ENCODE measurements around the gene HSD17B12. TPM values are rescaled to one million over a fixed set of nuclear protein-coding genes. Genes with fewer than 3 reads are reported as not detected.

HSD17B12 gene
- total and polyA plus RNA-seq, 12 donors, result 32.9 to 122 (median 79.1) TPM

DNA sequence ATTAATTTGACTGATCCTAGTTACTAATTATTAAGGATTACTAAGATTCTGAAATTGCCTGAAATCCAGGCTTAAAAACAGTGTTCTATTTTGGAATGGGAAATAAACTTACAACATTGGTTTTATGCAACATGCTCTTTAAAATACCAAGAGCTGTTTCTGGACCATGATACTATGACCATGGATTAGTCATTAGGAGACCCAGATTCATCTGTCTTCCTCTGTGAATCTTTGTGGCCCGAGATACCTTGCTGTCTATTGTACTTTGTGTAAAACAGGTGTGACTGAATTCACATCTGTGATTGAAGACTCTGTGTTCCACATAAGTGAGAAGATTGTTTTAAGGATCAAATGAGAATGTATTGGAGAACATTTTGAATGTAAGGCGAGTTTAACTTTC, 98.8 kb downstream of the HSD17B12 start:
- DNase-seq, result no peak
- H3K4me3 ChIP-seq, result no peak overlapping the region
- WGBS, 2 donors, result 94% methylated on average over 2 of the region's 2 CpGs
- H3K27me3 ChIP-seq, result no peaks in the 10 kb centered on the region
- H3K36me3 ChIP-seq, result no peaks in the 10 kb centered on the region
- TF ChIP-seq, protein P1, sequence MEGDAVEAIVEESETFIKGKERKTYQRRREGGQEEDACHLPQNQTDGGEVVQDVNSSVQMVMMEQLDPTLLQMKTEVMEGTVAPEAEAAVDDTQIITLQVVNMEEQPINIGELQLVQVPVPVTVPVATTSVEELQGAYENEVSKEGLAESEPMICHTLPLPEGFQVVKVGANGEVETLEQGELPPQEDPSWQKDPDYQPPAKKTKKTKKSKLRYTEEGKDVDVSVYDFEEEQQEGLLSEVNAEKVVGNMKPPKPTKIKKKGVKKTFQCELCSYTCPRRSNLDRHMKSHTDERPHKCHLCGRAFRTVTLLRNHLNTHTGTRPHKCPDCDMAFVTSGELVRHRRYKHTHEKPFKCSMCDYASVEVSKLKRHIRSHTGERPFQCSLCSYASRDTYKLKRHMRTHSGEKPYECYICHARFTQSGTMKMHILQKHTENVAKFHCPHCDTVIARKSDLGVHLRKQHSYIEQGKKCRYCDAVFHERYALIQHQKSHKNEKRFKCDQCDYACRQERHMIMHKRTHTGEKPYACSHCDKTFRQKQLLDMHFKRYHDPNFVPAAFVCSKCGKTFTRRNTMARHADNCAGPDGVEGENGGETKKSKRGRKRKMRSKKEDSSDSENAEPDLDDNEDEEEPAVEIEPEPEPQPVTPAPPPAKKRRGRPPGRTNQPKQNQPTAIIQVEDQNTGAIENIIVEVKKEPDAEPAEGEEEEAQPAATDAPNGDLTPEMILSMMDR (IDR thresholded peaks at IDR 0.05), result no peak
- H3K4me1 ChIP-seq, result no peaks in the 10 kb centered on the region
- H3K9me3 ChIP-seq, result peaks cover 0 to 22% (median 4%) of the 10 kb centered on the region in 11 donors
- intact Hi-C loops (cut with DNase I), result no loop called here
- ATAC-seq, result no peak
- H3K27ac ChIP-seq, result no peak overlapping the region

DNA sequence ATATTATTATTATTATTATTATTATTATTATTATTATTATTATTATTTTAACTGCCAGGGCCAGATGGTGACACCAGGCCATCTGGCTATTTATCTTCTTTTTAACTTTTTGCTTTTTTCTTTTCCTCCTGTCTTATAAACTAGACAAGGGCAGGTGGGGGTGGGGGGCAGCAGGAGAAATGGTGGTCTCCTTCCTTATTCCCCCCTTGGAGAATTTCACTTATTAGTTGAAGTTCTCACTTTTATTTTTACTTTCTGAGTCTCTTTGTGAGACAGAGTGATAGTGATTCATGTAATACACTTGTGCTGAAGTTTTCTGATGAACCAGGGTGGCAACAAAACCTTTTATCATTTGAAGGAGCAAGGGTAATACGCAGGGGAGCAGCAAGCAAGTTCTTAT, 103.8 kb downstream of the HSD17B12 start:
- no peak for DNase-seq
- no peak overlapping the region for H3K4me3 ChIP-seq
- no peak for ATAC-seq
- TF ChIP-seq, protein P1 (IDR thresholded peaks at IDR 0.05), result no peak
- no peaks in the 10 kb centered on the region for H3K27me3 ChIP-seq
- H3K4me1 ChIP-seq, result peaks cover 0 to 16% (median 0%) of the 10 kb centered on the region in 9 donors
- 95 to 100% methylated on average over 1 of the region's 1 CpG for WGBS, 2 donors
- H3K27ac ChIP-seq, result no peak overlapping the region
- intact Hi-C loops (cut with DNase I), result no loop called here
- H3K9me3 ChIP-seq, result peaks cover 0 to 35% (median 4%) of the 10 kb centered on the region in 11 donors
- peaks cover 0 to 7% (median 0%) of the 10 kb centered on the region in 9 donors for H3K36me3 ChIP-seq

DNA sequence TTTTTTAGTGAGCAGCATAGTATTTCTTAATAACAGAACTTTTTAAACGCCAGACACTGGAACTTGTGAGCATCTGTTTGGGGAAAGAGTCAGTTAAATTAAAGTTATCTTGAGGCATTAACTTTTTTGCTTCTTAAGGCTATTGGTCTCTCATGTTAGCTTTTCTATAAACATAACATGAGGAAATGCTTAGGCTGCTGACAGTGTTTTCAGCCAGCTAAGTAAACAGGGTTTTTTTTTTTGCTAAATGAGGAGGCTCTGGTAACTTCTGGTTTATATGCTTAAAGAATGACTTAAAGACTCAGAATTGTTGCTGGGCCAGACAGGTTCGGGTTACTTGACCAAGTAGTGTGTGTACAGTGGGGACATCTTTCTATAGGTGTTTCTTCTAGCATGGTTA, 104.3 kb downstream of the HSD17B12 start:
- ATAC-seq (no peak), DNase-seq (no peak)
- WGBS, 2 donors, result 97% methylated on average over 2 of the region's 2 CpGs
- Histone ChIP-seq H3K27ac (no peak overlapping the region), H3K27me3 (no peaks in the 10 kb centered on the region), H3K9me3 (peaks cover 0 to 35% (median 4%) of the 10 kb centered on the region in 11 donors), H3K36me3 (peaks cover 0 to 7% (median 0%) of the 10 kb centered on the region in 9 donors), H3K4me3 (no peak overlapping the region), H3K4me1 (peaks cover 0 to 19% (median 0%) of the 10 kb centered on the region in 9 donors)
- TF ChIP-seq, protein P1 (IDR thresholded peaks at IDR 0.05), result no peak
- intact Hi-C loops (cut with DNase I), result no loop called here

DNA sequence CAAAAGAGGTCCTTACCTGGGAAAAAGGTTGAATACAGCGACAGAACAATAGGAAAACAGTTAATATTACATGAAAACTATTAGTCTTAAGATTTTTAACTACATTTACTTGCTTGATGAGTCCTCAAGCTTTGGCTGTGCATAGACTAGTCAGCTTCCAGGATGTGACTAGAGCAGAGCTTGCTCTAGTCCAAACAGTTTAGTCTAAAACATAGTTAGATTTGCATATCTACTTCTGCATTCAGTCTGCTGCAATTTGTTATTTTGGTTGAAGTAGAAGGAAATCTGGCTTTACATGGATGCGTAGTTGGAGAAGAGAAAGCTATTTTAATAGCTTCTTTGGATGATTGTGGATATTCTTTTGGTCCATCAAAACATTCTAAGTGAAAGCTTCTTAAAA, 104.8 kb downstream of the HSD17B12 start:
- no peak for DNase-seq
- 97% methylated on average over 2 of the region's 2 CpGs for WGBS, 2 donors

More for the DNA sequence above, 104.8 kb downstream of the HSD17B12 start:
- peaks cover 0 to 7% (median 0%) of the 10 kb centered on the region in 9 donors for H3K36me3 ChIP-seq
- no peaks in the 10 kb centered on the region for H3K27me3 ChIP-seq
- TF ChIP-seq, protein P1 (IDR thresholded peaks at IDR 0.05), result no peak
- intact Hi-C loops (cut with DNase I), result no loop called here
- H3K27ac ChIP-seq, result no peak overlapping the region
- H3K4me3 ChIP-seq, result no peak overlapping the region
- peaks cover 0 to 21% (median 0%) of the 10 kb centered on the region in 9 donors for H3K4me1 ChIP-seq
- ATAC-seq, result no peak
- peaks cover 0 to 35% (median 4%) of the 10 kb centered on the region in 11 donors for H3K9me3 ChIP-seq

All from heart right ventricle (tissue), 16 donors.